Kidney (tissue), 14 donors: Measurements from ENCODE around the gene CMIP. TPM values are rescaled to one million over a fixed set of nuclear protein-coding genes. Genes with fewer than 3 reads are reported as not detected.

Experiments used
- DNase-seq, 5 donors: peaks; one replicate each; pipeline ENCODE4 v3.0.0-alpha.2; 2013 to 2020
- FAIRE-seq: peaks from 2 replicates; lab custom pipeline; 2012; peaks lifted over from hg19 to GRCh38; lab: Jason Lieb, UNC
- H3K27ac ChIP-seq, 2 donors: one replicate each; pipeline ENCODE4 v1.7.0; 2013; ENCODE audit warnings: low read depth in 2 of 2, low read length in 2 of 2, inconsistent platforms in 1 of 2
- H3K27me3 ChIP-seq: one replicate; pipeline ENCODE4 v1.7.1; 2013; ENCODE audit warnings: low read length, inconsistent platforms; ENCODE audit not compliant: control insufficient read depth, insufficient read depth
- H3K36me3 ChIP-seq, 3 donors: one replicate each; pipeline versions ENCODE4 v1.7.0 to v1.7.1; 2013; ENCODE audit warnings: low read length in 3 of 3, control low read depth in 1 of 3, inconsistent platforms in 1 of 3; ENCODE audit not compliant: insufficient read depth in 3 of 3, control insufficient read depth in 2 of 3
- H3K4me1 ChIP-seq, 3 donors: one replicate each; pipeline versions ENCODE4 v1.7.0 to v1.7.1; 2013; ENCODE audit warnings: low read length in 3 of 3, inconsistent platforms in 1 of 3, low read depth in 1 of 3; ENCODE audit not compliant: control insufficient read depth in 2 of 3, insufficient read depth in 2 of 3
- H3K4me3 ChIP-seq, 3 donors: one replicate each; pipeline versions ENCODE4 v1.7.0 to v1.8.1; 2013; ENCODE audit warnings: low read length in 3 of 3, control low read depth in 1 of 3, inconsistent platforms in 1 of 3
- H3K9ac ChIP-seq, 3 donors: one replicate each; pipeline versions ENCODE4 v1.7.0 to v1.7.1; 2013; ENCODE audit warnings: low read length in 3 of 3, control low read depth in 1 of 3, inconsistent platforms in 1 of 3
- H3K9me3 ChIP-seq, 3 donors: one replicate each; pipeline versions ENCODE4 v1.7.0 to v1.7.1; 2013; ENCODE audit warnings: low read length in 3 of 3, control low read depth in 1 of 3, inconsistent platforms in 1 of 3; ENCODE audit not compliant: control insufficient read depth in 2 of 3, insufficient read depth in 1 of 3
- intact Hi-C: fragments of 100-400 bp; cut with DNase I; formaldehyde crosslinking; loops from one replicate; pipeline ENCODE4 v1.11.1; 2022
- polyA plus RNA-seq: library from polyadenylated mRNA; stranded (reverse); fragments of 350-450 nt; fragmentation: Illumina TruSeq; extraction: RNeasy Lipid Tissue Mini Kit (QIAGEN cat#74804); gene quantifications from one replicate; pipeline ENCODE4 v1.2.3, GENCODE V29; 2014; ENCODE audit warnings: low read depth, low replicate concordance; ENCODE audit not compliant: insufficient read depth
- total RNA-seq: library from RNA; stranded (reverse); fragmentation: NEBNext Ultra II Directional; extraction: Animal tissue kit (Norgen Biotek cat#: 25700); gene quantifications from one replicate; pipeline ENCODE4 v1.2.1, GENCODE V29; 2021
- TF ChIP-seq, protein P1 (sequence below): IDR thresholded peaks from 3 replicates; pipeline ENCODE4 v1.5.1; 2012; ENCODE audit warnings: mild to moderate bottlenecking, moderate library complexity, borderline replicate concordance; ENCODE audit not compliant: insufficient read depth; ENCODE audit errors: extremely low read depth
- donor health status: control.
- donor health status: control.
- donor health status: control.
- donor health status: control.
- donor health status: control.
- donor health status: DM: yes; HTN: yes; CAD: no.
- donor health status: Normal renal cell carcinoma (clear cell type).

CMIP gene
- total and polyA plus RNA-seq, 2 donors from 2014 or later: 16.6 to 65.7 TPM

DNA sequence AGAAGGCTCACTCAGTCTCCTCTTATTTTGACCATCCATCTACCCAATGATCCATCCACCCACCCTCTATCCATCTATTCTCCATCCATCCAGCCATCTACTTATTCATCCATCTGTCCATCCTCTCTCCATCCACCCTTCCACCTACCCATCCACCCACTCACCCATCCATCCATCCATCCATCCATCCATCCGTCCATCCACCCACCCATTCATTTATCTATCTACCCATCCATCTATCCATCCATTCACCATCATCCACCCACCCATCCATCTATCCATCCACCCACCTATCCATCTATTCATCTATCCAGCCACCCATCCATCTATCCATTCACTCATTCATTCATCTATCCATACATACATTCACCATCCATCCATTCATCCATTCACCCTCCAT is 288.7 kb downstream of the CMIP start:
- intact Hi-C loops: no loop called here
- DNase-seq: no peak
- Histone ChIP-seq H3K9ac (no peak overlapping the region), H3K27me3 (no peaks in the 10 kb centered on the region), H3K4me3 (no peak overlapping the region), H3K27ac (no peak overlapping the region), H3K4me1 (peaks cover 0 to 8% (median 3%) of the 10 kb centered on the region in 3 donors), H3K9me3 (no peaks in the 10 kb centered on the region), H3K36me3 (no peaks in the 10 kb centered on the region)
- TF ChIP-seq, protein P1, sequence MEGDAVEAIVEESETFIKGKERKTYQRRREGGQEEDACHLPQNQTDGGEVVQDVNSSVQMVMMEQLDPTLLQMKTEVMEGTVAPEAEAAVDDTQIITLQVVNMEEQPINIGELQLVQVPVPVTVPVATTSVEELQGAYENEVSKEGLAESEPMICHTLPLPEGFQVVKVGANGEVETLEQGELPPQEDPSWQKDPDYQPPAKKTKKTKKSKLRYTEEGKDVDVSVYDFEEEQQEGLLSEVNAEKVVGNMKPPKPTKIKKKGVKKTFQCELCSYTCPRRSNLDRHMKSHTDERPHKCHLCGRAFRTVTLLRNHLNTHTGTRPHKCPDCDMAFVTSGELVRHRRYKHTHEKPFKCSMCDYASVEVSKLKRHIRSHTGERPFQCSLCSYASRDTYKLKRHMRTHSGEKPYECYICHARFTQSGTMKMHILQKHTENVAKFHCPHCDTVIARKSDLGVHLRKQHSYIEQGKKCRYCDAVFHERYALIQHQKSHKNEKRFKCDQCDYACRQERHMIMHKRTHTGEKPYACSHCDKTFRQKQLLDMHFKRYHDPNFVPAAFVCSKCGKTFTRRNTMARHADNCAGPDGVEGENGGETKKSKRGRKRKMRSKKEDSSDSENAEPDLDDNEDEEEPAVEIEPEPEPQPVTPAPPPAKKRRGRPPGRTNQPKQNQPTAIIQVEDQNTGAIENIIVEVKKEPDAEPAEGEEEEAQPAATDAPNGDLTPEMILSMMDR: no peak
- FAIRE-seq: no peak

DNA sequence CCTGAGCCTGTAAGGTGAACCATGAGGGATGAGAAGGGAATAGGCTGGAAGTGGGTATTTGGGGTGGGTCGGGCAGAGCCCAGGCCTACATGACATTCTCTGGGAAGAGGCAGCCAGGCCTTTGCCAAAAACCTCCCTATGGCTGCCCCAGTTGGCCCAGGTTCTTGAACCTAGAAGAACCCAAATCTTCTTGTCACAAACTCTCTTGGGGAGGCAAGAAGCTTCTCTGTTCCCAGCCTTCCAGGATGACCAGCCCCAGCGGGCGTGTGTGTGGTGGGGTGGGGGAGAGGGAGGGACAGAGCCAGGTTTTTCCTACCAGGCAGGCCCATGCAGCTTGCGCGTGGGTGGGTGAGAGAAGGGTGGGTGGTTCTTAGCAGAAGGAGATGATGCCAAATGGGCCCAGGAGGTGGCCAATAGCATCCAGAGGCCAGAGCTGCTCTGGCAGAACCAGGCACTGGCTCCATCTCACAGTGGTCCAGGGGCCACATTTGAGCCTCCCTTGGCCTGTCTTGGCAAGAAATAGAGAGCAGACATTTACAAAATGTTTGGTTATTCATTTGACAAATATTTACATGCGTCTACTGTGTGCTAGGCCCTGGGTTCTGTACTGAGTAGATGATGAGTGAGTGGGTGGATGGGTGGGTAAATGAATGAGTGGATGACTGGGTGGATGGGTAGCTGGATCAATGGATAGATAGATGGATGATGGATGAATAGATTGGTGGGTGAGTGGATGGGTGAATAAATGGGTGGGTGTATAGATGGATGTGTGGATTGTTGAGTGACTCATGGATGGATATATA is 290.2 kb downstream of the CMIP start:
- FAIRE-seq (no peak), DNase-seq (no peak)
- no peaks in the 10 kb centered on the region for H3K9me3 ChIP-seq
- TF ChIP-seq, protein P1: no peak
- intact Hi-C loops: no loop called here
- H3K9ac ChIP-seq: no peak overlapping the region
- H3K27me3 ChIP-seq: no peaks in the 10 kb centered on the region
- no peaks in the 10 kb centered on the region for H3K36me3 ChIP-seq
- H3K27ac ChIP-seq: no peak overlapping the region
- H3K4me1 ChIP-seq: peaks cover 0 to 10% (median 3%) of the 10 kb centered on the region in 3 donors
- no peak overlapping the region for H3K4me3 ChIP-seq

DNA sequence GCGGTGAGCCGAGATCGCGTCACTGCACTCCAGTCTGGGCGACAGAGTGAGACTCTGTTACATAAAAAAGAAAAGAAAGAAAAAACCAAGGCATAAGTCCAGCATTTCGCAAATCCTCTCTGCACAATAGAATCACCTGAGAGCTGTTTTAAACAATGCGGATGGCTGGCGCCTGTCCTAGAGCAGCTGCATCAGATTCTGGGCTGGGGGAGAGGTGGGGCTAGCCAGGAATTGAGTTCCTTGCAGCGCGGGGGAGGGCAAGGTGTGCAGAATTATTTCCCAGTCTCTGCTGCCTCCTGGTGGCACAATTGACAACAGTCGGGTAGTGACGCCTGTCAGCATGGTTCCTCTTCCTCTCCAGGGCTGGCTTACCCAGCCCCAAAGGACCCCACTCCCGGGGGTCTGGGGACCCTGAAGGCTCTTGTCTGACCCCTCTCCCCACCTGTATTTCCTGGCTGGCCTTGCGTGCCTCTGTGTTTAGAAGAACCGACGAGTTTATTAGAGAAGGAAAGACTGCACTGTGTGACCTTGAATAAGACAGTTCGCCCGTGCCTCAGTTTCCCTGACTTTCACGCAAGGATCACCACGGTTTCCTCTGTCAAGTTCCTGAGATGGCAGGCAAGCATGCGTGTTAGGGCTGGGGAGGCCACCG is 293.4 kb downstream of the CMIP start:
- DNase-seq (peak; percentile 87 to 91 (median 90)), FAIRE-seq (no peak)
- TF ChIP-seq, protein P1: peak; percentile 98
- peak overlapping the region in 1 of 3 donors; percentile 9 for H3K9ac ChIP-seq
- no peaks in the 10 kb centered on the region for H3K36me3 ChIP-seq
- intact Hi-C loops: no loop called here
- H3K27me3 ChIP-seq: no peaks in the 10 kb centered on the region
- peak overlapping the region; percentile 20 to 48 (median 40) for H3K4me3 ChIP-seq
- H3K9me3 ChIP-seq: no peaks in the 10 kb centered on the region
- peaks cover 0 to 3% (median 0%) of the 10 kb centered on the region in 3 donors for H3K4me1 ChIP-seq
- H3K27ac ChIP-seq: no peak overlapping the region
